GM12891 (cell line): Measurements from ENCODE around the gene GREM2.

Experiments used
- DNase-seq: peaks from one replicate; pipeline ENCODE4 v3.0.0; 2011; ENCODE audit warnings: low spot score; ENCODE audit not compliant: insufficient read length
- FAIRE-seq: peaks from 2 replicates; lab custom pipeline; 2011; peaks lifted over from hg19 to GRCh38; lab: Jason Lieb, UNC
- PAX5 ChIP-seq: IDR thresholded peaks from 2 replicates; pipeline ENCODE4 v1.6.1; 2011; ENCODE audit warnings: low read length, moderate library complexity, mild to moderate bottlenecking; ENCODE audit not compliant: insufficient read depth, severe bottlenecking
- POLR2A ChIP-seq: IDR thresholded peaks from 2 replicates; pipeline ENCODE4 v1.6.1; 2011; ENCODE audit warnings: low read depth, low read length, control low read depth
- POLR2AphosphoS5 ChIP-seq: IDR thresholded peaks from 2 replicates; pipeline ENCODE4 v1.6.1; 2011; ENCODE audit warnings: low read depth, low read length, control low read depth
- POU2F2 ChIP-seq: IDR thresholded peaks from 2 replicates; pipeline ENCODE4 v1.6.1; 2011; ENCODE audit warnings: low read depth, mild to moderate bottlenecking, control low read depth, low read length, moderate library complexity
- SPI1 ChIP-seq: IDR thresholded peaks from 2 replicates; pipeline ENCODE4 v1.6.1; 2011; ENCODE audit warnings: low read depth, low read length, control low read depth
- TAF1 ChIP-seq: IDR thresholded peaks from 2 replicates; pipeline ENCODE4 v1.6.1; 2011; ENCODE audit warnings: low read depth, low read length, control low read depth

GREM2 gene

DNA sequence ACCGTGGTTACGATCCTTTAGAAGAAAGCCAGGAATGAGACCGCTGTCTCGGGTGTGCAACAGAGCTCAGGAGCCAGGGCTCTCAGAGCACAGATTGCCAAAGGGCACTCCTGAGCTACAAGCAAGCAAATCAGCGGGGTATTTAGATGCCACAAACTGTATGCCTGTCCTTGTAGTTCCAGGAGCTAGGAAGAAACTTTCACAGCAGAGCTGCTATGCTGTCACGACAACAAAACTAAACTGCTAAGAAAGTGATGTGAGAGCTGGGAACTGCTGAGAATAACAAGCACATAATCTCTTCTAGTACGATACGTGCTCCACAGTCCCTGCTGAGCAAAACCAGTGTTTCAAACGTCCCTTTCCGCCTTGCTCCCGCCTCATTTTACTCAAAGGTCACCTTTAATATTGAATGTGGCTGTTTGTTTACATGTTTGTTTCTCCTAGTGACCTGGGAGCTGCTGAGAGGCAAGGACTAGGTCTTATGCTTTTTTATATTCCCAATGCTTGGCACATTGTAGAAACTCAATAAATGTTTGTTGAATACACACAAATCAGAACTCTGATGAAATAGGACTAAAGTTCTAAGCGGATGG is 14.7 kb downstream of the GREM2 start:
- TF ChIP-seq PAX5 (no peak), SPI1 (no peak), POU2F2 (no peak), POLR2A (no peak), POLR2AphosphoS5 (no peak), TAF1 (no peak)
- no peak for FAIRE-seq
- no peak for DNase-seq

DNA sequence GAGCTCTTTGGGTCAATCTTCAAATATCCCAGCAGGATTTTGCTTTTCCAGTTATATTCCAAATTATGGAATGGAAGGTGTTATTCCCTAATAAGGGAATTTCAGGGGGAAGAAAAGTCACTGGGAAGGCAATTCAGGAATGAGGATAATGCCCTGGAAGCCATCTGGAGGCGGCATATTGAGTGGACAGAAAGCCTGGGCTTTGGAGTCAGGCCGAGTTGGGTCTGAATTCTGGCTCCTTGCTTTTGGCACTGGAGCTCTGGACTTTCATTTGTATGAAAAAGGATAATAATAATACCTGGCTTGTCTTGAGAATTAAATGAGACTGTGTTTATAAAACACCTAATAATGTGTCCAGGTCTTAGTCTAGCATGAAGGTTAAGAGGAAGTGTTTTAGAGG is 16.5 kb downstream of the GREM2 start:
- DNase-seq = no peak
- TF ChIP-seq TAF1 (no peak), POLR2A (no peak), POLR2AphosphoS5 (no peak), PAX5 (no peak), SPI1 (no peak), POU2F2 (no peak)
- no peak for FAIRE-seq

DNA sequence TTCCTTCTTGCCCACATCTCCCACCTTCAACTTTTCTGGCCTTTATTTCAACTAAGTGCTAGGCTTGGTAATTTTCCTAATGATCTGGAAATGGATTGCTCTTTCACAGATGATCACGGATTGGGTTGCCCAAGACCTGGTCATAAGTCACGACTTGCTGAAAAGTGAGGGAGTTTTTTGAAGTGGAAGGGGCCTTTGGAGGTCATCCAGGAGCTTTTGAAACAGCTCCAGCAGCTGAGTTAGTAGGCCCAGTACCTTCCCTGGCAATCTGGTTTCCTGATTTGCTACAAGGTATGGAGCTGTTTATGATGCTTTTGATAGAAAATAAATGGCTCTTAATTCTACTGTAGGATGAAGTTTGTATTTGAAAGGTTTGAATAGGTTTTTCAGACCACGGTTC is 20.4 kb downstream of the GREM2 start:
- DNase-seq = no peak
- TF ChIP-seq POLR2AphosphoS5 (no peak), PAX5 (no peak), POU2F2 (no peak), POLR2A (no peak), TAF1 (no peak)
- FAIRE-seq = no peak

DNA sequence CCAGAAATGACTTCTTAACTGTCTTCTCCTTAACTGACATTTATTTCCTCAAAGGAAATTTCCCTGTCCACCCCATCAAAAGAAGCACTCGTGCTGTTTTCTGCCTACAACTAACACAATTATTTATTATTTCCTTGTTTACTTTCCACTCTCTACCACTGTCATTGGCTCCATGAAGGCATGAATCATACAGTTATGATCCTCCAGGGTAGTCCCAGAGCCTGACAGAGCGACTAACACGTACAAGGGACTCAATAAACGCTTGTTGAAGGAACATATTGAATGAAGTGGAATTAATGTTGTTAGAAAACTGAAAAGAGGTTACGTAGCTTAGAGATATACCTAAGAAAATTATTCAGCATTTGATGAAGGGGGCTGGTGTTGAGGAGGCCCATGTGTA is 20.9 kb downstream of the GREM2 start:
- DNase-seq = no peak
- FAIRE-seq = no peak
- TF ChIP-seq POLR2A (no peak), PAX5 (no peak), POU2F2 (no peak), SPI1 (no peak), POLR2AphosphoS5 (no peak), TAF1 (no peak)

DNA sequence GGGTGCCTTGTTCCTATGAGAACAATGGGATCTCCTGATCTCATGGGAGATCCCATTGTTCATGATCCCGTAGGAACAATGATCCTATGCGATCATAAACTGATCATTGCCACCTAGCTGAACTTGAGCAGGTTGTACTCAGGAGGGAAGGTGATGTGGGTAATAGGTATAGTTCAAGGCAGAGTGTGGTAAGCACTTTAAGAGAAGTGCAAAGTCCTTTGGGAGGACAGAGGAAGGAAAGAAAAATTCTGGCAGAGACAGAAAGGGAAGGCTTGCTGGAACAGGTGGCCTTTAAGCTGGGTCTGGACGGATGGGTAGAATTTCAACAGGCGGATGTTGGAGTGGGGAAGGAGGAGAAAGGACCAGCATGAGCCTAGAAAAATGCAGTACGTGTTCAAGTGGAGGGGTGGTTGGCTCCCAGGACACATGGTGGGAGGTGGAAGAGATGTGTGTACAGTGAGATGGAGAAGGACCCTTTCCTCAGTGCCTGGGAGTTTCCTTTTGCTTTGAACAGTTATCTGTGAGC is 22.3 kb downstream of the GREM2 start:
- no peak for TF ChIP-seq POLR2AphosphoS5
- TF ChIP-seq SPI1 = no peak

DNA sequence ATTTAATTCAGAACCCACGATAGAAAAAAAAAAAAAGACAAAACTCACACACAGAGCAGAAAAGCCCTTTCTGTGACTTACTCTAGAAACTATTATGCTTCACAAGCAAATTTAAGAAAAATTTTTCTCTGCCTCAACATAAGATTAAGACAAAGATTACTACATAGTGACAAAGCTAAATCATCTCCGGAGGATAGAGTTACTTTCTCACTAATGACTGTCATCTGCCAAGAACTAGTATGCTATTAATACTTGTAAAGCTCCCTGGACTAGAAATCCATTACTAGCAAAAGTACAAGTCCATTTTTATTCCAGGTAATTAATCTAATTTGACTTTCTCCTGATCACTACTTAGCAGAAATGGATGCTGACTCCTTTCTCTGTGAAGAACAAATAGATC is 25.9 kb downstream of the GREM2 start:
- FAIRE-seq = no peak
- TF ChIP-seq POLR2AphosphoS5 (no peak), POLR2A (no peak), POU2F2 (no peak), PAX5 (no peak), SPI1 (no peak), TAF1 (no peak)
- no peak for DNase-seq

More for the DNA sequence above, 22.3 kb downstream of the GREM2 start:
- no peak for FAIRE-seq
- no peak for DNase-seq

DNA sequence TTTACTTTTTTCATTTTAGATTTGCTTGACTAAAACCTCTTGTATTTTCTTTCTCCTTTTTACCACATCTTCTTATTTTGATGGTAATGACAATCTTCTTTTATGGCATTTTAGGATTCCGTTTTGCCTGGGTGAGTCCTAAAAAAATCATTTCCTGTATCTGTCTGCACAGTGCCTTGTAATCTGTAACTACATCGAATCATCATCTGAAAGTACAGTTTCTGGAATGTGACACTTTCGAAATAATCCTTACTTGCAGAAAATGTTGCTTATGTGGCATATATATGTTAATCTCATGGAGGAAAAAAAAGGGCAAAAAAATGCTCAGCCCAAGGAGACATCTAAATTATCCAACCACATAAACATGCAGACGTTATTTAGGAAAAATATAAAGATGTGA is 29.0 kb downstream of the GREM2 start:
- no peak for FAIRE-seq
- no peak for TF ChIP-seq POLR2A
- no peak for TF ChIP-seq SPI1
- no peak for TF ChIP-seq POLR2AphosphoS5
- no peak for TF ChIP-seq POU2F2
- no peak for TF ChIP-seq PAX5
- no peak for TF ChIP-seq TAF1

DNA sequence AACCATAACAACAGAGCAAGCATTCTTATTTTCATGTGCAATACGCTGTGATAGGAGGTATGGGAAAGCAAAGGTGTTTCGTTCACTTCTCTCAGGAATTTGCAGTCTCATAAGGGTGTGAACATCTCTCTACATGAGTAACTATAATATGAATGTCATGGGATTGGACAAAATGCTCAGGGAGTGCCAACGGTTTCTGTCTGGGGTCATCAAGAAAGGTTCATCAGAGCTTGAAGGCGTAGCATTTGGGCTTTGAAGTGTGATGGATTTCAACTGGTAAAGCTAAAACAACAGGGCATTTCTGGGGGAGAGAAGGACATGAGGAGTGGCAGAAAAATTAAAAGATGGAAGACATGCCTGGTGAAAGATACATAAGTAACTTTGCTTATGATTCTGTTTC is 32.4 kb downstream of the GREM2 start:
- no peak for TF ChIP-seq TAF1
- no peak for TF ChIP-seq POLR2AphosphoS5
- no peak for TF ChIP-seq PAX5
- no peak for TF ChIP-seq POU2F2
- no peak for TF ChIP-seq SPI1
- no peak for TF ChIP-seq POLR2A
- DNase-seq = no peak
- FAIRE-seq = no peak

More for the DNA sequence above, 29.0 kb downstream of the GREM2 start:
- DNase-seq = no peak

DNA sequence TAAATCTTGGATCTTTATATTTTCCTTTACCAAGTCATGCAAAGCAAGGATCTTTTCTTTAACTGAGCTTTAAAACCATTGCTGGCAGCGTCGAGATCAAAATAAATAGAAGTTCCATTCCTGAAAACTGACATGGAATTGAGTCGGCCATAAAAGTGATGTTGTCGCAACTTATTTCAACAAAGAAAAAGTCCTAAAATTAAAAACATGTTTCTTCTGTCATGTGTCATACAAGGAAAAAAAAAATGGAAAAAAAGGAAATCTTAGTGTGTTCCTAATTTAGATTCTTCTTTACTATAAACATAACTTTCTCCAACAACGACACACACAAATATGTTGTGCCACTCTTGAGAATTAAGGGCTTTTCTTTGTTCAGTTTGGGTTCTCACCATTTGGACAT is 34.9 kb downstream of the GREM2 start:
- no peak for FAIRE-seq
- TF ChIP-seq POU2F2 (no peak), SPI1 (no peak), TAF1 (no peak), PAX5 (no peak), POLR2A (no peak), POLR2AphosphoS5 (no peak)
- DNase-seq = no peak
